Stimulated activated CD4-positive, alpha-beta T cell treated with anti-CD3 and anti-CD28 coated beads, TNF-alpha, amount 100 ng/mL, for 4 hours (primary cell): Measurements from ENCODE around the gene CALML5.
"Not testable (repeated sequence)": the region's sequence is repeated elsewhere in the genome, so short reads cannot be mapped to it uniquely, and the experiment has no call there.

Experiments used
- DNase-seq, 3 experiments: peaks; one replicate each; pipeline ENCODE4 v3.0.0-alpha.2; 2020; ENCODE audit warnings: low read depth in 3 of 3

Gene CALML5

DNA sequence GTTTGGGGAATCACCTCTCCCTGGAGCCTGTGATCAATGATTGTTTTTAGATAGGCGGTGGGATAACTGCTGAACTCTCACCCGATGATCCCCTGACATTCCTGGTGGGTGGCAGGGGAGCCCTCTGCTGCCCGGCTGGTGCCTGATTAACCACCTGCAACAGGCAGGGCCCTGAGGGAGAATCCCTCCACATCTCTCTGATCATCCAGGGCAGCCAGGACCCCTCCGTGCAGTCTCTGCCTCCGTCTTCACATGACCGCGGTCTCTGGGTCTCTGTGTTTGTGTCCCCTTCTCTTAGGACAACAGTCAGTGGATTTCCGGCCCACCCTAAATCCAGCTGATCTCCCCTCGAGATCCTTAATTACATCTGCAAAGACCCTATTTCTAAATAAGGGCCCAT lies 17.4 kb downstream of the CALML5 start:
- DNase-seq: no peak

DNA sequence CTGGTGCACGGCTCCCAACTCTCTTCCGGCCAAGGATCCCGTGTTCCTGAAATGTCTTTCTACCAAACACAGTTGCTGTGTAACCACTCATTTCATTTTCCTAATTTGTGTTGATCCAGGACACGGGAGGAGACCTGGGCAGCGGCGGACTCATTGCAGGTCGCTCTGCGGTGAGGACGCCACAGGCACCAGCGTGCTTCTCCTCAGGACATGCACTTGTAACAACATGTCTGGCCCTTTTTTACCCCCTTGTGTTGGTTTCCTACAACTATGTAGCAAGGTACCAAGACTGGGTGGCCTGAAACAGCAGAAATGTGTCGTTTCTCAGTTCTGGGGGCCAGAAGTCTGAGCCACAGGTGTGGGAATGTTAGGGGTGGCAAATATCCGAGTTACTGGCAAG lies 18.2 kb downstream of the CALML5 start:
- DNase-seq: no peak

DNA sequence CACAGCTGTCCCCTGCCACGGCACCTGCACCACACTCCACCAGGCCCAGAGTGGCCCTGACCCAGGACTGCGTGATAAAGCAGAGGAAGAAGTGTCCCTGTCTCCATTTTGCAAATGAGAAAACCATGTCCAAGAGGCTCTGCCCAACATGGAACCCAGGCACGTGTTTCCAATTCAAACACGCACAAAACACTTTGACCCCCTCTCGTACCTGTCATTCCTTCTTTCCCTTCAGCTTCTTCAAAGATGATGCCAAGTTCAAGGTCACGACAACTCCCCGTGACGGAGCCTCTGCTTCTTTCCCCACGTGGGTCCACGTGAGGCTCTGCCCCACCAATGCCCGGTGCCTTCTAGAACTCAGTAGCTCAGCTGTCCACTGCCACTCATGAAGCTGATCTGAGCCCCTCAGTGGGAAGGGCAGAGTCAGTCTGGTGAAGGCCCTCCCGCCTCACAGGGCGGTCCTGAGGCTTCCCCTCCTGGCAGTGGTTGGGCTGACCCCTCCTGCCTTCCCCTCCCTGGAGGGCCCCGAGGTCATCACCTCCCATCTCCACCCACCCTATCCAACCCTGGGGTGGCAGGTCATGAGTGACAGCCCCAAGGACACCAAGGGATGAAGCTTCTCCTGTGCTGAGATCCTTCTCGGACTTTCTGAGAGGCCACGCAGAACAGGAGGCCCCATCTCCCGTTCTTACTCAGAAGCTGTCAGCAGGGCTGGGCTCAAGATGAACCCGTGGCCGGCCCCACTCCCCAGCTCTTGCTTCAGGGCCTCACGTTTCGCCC lies 19.0 kb downstream of the CALML5 start:
- no peak for DNase-seq

- no peak for DNase-seq
These were observed 19.7 kb downstream of the CALML5 start for GRCh38 chr10:5479481-5480161.

DNA sequence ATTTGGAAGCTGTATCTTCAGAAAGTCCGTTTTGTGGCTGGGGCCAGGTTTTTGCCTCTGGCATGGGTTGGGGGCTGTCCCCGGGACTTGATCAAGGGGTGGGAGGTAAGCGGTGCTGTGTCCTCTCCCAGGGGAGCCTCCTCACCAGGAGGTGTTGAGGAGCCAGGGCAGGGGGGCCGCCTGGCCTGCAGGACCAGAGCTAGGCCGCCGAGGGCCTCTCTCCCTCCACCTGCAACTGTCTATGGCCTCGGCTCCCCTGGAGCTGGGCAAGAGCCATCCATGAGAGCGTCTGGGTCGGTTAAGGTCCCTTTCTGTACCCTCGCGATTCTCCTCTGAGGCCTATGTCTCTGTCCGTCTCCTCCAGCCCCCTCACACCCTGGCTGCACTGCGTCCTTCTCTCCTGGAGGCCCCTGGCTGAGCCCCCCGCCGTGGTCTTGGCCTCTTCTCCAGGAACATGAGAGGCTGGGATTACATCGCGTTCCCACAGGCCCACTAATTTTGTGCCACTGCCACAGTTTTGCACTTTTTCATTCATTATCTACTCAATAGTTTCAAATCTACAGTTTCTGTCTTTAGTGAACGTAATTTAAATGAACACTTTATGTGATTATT lies 20.6 kb downstream of the CALML5 start:
- no peak for DNase-seq

- DNase-seq: no peak
These were observed 21.2 kb downstream of the CALML5 start for GRCh38 chr10:5477948-5478693.

GRCh38 chr10:5476918-5477525 lies 22.3 kb downstream of the CALML5 start:
- no peak for DNase-seq

- not testable (repeated sequence) for DNase-seq
These were observed 23.2 kb downstream of the CALML5 start for GRCh38 chr10:5475974-5476807.

- DNase-seq: not testable (repeated sequence)
These were observed 24.3 kb downstream of the CALML5 start for GRCh38 chr10:5475088-5475487.

DNA sequence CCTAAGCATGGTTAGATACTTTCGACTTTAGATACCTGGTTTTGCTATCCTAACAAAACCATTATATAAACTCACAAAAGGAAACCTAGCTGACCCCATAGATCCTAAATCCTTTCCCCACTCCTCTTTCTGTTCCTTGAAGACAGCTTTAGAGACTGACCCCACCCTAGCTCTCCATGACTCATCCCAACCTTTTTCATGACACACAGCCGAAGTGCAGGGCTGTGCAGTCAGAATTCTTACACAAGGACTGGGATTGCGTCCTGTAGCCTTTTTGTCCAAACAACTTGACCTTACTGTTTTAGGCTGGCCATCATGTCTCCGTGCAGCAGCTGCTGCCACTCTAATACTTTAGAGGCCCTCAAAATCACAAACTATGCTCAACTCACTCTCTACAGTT lies 24.7 kb downstream of the CALML5 start:
- DNase-seq: not testable (repeated sequence)

GRCh38 chr10:5470062-5470751 lies 29.2 kb downstream of the CALML5 start:
- DNase-seq: no peak

GRCh38 chr10:5469353-5470061 lies 29.9 kb downstream of the CALML5 start:
- DNase-seq: no peak

- DNase-seq: no peak
These were observed 30.9 kb downstream of the CALML5 start for GRCh38 chr10:5468262-5469106.

DNA sequence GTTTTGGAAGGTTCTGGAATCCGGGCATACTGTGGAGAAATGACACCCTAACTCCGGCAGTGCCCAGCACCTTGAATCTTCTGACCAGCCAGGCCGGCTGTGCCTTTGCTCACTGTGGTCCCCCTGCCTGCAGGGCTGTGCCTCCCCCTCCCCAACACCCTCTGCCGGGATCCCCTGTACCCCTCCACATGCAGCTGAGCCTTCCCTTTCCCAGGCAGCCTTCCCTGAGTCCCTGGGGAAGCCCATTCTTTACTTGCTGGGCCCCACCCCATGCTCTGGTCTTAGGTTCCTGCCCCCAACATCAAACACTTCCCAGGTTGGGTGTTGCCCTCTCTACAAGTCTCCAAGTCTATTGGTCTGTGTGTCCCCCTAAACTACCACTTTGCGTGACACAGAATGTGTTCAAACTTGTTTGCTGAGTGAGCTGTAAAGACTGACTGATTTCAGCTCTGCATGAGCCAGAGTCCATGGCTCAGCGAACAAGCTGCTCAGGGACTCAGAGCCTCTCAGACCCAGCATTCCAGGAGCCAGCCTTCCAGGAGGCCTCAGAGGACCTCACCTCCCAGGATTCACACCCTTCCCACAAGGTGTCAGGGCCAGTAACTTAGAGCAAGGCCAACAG lies 31.6 kb downstream of the CALML5 start:
- no peak for DNase-seq

DNA sequence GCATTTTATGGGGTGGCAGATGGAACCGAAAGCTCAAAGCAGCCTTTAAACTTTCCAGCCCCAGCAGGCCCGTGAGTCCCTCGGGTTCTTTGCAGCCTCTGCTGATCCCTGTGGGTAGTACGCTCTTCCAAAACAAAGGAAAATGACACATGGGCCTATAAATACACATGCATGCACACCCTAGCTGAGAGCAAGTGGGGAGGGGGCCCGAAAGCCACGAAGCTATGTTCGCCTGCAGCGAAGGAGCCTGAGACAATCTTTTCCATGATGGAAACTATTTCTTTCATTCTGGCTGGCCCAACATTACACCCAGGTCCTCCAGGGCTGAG lies 32.2 kb downstream of the CALML5 start:
- DNase-seq: no peak

- no peak for DNase-seq
These were observed 32.7 kb downstream of the CALML5 start for GRCh38 chr10:5466451-5467206.

DNA sequence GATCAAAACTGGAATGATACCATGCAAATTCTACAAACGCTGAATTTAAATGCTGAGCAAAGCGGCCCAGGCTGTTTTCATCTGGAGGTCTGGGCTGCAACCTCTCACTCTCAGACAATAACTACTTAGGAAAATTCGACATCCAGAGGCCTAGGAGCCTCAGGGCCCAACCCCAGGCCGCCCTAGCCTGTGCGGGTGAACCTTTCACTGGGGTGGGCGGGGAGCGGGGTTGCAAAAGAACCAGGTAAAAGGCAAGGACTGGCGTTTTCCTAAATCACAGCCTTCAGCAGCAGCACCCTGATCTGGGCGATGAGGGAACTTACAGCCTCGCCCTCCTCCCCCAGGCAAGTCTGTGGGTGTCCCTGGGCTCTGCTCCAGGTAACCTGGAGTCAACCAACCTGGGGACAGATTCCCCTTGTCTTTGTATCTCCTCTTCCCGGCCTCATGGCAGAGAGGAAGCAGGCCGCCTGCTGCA lies 33.4 kb downstream of the CALML5 start:
- no peak for DNase-seq
